HG02588 (cell line): ENCODE results near the gene FAM168B.

ENCODE experiments used
- ATAC-seq: cut with Tn5 transposase; IDR thresholded peaks from one replicate; pipeline ENCODE4 v1.9.1; 2021; ENCODE audit warnings: mild to moderate bottlenecking, moderate library complexity; ENCODE audit not compliant: unreplicated experiment

FAM168B gene

DNA sequence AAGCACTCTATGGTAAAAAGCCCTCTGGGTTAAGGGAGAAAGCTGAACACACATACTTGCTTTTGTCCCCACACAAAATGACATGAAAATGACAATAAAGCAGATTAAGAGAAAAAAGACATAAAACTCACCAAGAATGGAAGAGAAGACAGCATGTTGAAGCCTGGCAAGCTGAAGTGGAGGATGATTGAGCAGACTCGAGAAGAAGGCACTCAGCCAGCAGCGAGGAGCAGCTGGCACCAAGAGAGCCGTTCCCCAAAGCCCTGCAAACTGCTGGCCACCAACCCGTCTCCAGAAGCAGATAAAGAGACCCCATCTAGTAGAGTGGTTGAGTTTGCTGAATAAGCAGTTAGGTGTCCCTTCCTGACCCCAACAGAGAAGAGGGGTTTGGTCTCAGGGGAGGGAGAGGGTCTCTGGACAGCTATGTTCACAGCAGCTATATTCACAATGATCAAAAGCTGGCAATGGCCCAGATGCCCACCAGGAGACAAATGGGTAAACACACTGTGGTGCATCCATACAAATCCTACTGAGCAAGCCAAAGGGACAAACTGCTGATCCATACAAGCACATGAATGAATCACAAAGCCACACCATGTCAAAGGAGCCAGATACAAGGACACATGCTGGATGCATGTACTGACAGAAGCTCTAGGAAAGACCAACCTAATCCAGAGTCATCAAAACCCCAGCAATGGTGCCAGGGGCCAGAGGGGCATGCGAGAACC is 36.9 kb downstream of the FAM168B start:
- ATAC-seq, result no peak

DNA sequence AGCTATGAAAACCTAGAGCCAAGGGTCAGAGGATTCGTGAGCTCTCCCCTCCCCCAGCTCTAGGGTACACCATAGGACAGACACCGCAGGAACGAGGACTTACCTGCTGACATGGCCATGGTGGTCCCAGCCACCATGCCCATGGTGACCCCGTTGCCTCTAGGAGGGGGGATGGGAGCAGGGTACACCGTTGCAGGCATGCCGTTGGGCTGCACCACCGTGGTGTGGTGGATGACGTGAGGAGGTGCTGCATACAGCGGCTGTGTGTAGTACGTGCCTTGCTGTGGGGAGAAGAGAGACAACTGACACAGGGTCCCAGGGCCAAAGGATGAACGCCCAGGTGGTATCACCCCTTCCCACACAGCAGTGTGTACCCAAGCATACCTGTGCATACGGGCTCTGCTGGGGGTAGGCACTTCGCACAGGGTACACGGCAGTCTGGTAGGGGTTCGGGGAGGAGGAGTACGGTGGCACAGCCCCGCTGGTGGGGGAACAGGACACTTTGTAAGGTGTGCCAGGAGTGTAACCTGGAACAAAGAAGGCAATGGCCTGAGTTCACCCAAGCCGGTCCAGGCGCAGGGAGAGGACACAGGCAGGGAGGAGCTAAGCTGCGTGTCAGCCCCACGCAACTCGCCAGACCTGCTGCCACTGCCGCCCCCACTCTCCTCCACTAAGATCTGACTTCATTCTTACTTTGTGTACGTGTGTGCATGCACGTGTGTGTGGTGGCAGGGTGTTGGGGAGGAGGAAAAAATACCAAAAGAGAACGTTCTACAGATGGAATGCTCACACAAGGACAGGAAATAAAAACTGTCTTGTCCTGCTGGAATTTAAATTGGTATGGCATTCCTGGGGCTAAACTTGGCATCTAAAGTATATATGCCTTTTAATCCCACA is 37.8 kb downstream of the FAM168B start:
- no peak for ATAC-seq

DNA sequence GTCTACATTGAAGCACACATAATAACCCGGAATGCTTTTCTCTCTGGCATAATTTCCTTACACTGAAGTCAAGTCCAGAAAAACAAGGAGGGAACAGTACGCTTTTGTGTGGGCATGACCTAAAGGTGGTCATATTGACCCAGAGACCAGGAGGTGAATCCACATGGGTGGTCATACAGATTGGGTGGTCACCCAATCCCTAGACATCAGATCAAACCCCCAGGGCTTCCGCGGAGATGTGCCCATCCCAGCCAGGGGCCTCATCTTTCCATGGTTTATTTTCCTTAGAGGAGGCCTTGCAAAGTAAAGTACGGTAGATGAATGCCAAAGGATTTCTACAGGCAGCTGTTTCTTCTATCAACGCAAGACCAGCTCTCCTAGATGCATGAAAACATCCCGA is 38.8 kb downstream of the FAM168B start:
- ATAC-seq, result no peak

DNA sequence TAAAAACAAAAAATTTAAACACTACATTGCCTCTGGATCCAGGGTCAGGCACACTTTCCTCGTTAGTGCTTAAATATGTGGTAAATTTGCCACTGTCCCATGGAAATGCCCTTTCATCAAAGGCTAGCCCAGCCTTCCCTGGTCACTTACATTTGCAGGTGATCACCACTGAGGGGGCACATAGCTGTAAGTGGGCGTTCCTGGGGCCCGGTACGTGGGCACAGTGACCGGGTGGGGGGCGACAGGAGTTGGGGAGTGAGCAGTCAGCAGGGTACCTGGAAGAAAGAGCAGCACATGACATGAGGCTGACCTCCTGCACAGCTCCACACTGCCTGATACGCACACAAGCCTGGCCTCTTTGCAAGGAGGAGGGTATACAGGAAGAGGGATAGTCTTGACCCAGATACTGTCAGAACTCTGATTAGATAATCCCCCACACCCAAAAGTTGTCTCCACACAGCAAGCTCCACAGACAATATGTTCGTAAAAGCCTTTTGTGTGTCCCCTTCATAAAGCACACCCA is 40.5 kb downstream of the FAM168B start:
- no peak for ATAC-seq

DNA sequence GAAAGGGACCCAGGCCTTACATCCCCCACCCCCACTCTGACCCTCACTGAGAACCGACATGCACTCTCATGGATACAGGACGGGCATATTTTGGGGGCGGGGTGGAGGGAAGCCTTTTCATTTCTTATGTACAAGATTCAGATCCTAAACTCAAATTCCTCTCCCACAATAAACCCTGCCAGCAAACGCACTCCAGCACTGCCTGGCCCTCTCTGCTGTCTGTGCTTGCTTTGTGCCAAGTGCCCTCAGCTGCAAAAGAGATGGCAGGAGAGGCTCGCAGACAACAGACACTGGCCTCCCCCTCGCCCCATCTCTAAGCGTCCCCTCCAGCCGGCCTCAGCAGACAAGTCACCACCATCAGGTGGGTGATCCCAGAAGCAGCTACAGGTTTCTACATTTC is 42.4 kb downstream of the FAM168B start:
- ATAC-seq, result no peak

DNA sequence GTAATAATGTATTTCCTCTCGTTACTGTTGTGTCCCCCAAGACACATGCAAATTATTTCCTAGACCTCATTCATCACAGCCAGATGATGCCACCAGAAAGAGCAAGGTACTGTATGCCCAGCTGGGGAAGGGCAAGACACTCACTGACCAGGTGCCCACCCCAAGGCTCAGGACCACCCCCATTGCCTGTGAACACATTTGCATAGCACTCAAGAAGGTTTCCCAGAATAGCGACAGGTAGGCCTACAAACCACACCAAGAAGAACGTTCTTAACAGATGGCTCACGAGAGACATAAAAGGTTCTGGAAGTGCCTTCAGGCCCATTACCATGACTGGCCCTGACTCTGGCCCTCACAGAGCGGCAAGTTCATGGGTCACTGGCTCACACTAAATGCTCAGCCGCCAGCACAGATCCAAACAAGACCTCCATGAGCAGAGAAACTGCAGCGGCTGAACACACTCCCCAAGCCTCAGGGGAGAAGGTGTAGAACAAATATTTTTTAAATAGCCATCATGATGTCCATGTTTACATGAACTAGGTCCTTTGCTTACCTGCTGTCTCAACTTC is 44.0 kb downstream of the FAM168B start:
- no peak for ATAC-seq

DNA sequence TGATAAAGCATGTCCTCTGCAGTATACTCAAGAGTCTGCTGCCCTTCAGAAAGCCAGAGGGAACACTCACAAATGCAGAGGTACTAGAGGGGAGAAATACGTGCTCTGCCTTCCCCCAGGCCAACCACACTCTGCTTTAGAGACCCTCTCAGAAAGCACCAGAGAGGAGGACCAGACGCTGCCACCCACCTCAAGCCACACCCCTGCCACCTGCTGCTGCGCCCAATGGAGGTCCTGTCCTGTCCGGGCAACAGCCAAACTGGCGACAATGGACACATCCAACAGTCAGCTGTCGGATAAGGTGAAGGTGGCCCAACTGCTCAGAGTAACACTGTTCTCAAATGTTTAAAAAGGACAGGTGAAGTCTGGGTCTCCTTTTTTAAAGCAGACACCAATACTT is 44.6 kb downstream of the FAM168B start:
- no peak for ATAC-seq

DNA sequence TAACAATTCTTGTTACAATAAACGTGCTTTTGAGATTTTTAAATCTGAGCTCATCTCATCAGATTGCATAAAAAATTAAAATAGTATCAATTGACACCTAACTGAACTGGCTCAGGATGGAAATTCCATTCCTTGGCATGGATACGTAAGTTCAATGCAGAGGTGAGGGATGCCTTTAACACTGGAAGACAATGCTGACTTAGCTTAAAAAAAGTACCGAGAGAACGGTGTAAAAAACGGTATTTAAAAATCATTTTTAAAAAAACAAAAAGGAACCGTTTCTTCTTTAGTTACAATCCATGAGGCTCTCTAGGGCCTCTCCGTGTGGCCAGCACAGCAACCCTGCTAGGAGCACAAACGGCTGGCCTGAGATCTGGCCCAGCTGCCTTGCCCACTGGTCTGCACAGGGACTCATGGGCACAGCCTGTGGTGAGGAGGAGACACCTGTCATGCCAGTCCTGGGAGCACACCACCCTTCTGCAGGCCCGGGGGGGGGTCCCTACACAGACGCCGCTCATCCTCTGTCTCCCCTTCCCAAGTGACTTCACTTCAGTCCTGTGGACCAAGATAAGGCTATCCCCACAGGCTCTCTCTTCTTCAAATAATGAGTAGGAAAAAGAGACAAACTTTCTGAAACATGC is 45.2 kb downstream of the FAM168B start:
- no peak for ATAC-seq

DNA sequence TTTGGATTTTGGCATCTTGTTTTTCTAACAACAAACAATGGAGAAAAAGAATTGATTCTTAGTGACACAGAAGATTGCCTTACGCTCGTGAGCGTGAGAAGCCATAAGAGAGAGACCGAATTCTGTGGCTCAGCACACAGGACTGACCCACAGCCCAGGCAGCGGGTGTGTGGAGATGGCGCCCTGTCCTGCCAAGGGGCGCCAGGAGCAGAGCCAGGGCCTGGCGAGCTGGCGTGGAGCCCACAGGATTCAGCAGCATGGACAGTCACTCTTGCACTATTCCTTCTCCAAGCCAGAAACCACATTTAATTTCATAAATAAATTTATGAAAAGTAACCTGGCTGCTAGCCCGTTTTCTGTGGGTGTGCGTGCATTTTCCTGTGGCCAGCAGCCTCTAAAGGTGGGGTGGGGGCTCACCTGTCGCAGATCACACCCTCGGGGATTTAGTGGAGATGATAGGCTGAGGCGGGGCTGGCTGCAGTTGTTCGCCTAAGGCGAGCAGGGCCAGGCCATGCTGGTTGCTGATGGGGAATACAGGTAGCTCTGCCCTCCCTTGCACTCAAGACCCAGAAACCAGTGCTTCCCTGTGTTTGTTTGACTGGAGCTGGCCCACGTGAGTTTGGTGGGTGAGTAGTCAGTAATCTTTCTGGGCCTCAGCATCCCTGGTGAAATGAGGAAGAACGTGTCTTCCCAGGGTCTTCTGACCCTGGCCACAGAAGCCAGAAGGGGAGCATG is 46.2 kb downstream of the FAM168B start:
- ATAC-seq, result no peak

DNA sequence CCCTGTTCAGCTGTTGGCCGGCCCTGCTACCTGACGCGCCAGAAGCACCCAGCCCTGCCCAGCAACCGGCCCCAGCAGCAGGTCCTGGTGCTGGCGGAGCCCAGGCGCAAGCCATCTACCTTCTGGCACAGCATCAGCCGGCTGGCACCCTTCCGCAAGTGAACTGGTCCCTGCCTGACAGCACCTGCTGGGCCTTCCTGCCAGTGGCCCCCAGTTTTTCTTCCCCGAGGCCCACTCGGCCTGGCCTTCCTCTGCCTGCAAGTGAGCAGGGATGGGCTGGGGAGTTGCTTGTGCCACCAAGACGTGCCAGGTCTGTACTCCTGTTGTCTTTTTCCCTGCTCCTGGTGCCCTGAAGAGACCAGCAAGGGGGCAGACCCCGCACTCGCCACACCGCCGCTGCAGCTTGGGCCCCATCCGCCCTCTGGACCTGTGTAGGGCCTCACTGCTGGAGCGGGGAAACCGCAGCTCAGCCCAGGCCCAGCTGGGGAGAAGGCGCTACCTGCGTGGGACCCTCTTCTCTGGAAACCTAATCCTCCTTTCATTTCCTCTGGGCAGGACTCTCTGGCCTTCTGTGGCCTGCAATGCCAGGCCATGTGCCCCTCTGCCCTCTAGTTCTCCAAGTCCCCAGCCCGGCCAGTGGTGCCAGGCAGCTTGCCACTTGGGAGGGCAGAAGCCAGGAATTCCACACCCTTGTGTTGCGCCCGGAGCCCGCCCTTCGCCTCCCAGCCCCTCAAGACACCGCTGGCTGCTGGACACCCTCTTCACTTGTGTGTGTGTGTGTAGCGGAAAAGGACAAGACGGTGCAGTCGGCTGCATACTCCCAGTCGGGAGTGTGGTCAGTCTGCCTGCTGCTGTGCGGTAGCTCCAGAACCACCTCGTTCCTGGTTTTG is 47.0 kb downstream of the FAM168B start:
- ATAC-seq, result no peak

DNA sequence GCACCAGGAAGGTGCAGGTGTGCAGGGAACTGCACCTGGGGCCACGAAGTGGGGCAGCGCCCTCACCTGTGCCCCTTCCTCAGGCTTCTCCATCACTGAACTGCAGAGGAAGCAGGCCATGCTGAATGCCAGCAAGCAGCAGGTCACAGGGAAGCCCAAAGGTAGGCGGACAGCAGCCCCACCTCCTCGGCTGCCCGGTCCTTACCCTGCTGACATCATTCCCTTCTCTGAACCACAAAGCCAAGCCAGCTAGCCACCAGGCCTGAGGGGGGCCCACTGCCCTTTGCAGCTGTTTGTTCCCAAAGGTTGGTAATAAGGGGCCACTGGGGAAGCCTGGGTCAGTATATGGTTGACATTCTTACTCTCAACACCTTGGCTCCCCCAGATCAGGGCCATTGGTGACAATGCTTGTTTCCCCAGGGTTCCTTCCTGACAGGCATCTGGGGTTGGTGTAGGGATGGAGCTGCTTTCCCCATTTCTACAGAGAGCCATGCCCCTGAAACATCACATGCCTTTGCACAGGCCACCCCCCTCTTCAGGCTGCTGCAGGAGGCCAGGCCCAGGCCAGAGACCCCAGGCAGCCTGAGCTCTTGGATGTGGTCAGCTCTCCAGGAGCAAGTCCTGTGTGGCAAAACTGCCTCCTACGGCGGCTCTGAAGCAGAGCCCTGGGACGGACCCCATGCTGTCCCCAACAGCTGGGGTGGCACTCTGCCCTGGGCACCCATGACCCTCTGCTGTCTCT is 47.8 kb downstream of the FAM168B start:
- ATAC-seq, result no peak

DNA sequence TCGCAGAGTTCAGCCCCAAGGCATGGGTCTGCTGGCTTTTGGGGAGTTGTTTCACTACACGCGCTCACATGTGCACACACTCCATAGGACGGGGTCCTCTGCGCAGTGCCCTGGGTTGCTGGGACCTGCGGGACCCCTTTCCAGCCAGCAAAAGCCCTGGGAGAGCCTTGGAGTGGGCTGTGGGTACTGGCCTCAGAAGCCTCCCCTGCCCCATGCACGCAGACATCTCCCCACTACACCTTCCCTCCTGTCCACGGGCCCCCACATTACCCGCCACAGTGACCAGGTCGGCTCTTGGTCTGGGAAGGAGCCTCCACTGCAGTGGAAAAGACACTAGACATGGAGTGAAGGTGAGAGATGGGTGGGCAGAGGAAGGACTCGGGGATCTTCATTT is 48.5 kb downstream of the FAM168B start:
- no peak for ATAC-seq

DNA sequence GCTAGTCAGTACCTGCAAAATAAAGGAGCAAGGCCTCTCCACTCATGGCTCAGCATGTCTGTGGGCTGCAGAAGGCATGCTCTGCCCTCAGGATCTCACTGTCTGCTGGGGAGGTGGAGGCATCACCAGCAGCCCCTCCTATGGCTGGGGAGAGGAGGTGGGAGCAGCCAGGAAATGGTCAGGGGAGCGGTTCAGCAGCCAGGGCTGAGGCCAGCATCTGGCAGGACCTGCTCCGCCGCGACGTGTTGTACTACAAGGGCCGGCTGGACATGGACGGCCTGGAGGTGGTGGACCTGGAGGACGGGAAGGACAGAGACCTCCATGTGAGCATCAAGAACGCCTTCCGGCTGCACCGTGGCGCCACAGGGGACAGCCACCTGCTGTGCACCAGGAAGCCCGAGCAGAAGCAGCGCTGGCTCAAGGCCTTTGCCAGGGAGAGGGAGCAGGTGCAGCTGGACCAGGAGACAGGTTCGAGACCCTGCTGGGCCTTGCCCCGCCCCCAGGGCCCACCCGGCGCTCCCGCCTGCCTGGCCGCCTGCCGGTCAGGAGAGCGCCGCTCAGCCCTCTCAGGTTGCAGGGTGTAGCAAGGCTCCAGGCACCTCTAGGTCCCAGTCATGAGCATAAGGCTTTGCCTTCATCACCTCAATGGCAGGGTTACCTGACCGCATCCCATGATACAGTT is 49.0 kb downstream of the FAM168B start:
- ATAC-seq, result no peak

DNA sequence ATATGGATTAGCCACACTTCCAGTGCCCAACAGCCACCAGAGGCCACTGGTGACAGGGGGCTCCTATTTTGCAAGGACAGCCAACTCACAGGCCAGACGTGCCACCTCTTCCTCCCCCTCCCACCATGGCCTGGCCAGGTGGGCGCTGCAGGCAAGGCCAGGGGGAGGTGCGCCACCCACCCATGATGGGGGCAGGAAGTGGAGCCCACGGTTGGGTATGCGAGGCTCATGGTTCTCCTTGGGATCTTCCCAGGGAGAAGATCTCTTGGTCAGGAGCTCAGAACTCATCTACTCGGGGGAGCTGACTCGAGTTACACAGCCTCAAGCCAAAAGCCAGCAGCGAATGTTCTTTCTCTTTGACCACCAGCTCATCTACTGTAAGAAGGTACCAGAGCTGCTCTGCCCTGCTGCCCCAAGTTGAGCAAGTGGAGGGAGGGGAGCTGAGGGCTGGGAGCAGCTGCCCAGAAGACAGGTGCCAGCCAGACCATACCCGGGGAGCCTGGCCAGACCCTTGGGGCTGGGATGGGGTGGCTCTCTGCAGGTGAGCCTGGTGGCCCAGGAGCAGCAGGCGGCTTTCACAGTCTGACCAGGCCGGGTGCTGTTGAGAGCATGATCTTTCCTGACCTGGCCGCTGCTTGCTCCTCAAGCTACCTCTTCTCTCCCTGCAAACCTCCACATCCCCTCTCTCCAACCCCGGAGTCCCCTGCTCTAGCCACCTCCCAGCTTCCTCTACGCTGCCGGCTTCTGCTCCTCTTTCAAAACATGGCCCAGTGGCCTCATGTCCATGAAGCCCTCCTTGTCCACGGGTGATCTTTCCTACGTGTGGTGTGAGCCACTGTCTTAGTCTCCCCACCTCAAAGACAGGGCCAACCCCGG is 49.8 kb downstream of the FAM168B start:
- ATAC-seq, result no peak

DNA sequence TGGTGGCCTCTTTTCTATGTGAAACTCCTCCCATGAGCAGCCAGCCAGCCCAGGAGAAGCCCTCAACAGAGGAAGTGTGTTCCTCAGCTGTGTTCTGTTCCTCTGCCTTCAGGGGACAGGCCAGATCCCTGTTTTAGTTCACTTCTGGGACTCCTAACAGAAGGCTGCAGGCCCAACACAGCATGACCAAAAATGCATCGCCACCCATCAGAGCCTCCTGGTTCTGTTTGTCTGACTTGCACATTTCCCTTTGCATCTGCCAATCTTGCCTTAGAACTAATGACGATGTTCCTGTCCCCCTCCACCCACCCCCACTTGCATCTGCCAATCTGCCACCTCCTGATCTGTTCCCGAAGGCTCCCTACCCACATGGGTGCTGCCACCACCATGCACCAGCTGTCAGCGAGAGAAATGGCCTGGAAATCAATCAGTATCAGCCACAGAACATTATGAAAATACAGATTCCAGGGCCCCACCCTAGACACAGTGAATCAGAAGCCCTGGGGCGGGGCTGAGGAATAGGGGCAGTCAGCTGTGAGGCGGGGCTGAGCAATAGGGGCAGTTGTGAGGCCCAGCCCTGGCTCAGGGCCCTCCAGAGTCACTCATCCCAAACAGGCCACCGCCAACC is 51.0 kb downstream of the FAM168B start:
- ATAC-seq, result no peak

DNA sequence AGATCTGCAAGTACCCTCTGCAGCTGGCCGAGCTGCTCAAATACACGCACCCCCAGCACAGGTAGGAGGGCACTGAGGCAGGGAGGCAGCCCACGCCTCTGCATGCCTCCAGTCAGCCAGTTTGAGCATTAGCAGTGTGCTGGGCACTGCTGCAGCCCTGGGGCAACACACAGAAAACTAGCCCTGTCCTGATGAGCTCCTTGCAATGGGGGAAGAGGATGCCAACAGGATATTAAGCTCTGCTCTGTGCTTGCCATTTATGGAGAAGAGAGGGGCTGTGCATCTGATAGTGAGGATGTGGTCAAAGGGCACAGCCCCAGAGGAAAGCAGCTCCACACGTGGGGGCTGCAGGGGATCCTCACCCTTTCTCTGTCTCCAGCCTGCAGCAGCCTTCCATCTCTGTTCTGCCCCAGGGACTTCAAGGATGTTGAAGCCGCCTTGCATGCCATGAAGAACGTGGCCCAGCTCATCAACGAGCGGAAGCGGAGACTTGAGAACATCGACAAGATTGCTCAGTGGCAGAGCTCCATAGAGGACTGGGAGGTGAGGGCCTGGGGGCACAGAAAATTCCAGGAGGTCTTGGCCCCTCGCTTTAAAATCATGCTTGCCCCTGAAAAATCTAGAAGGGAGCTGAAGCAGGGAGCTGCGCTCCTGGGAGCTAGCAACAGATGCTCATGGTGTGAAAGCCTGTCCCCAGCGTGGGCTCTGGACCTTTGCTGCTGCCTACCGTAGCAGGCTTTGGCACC is 51.7 kb downstream of the FAM168B start:
- ATAC-seq, result no peak
